Stomach (tissue), 9 donors: ENCODE data around the gene CD82. TPM values are rescaled to one million over a fixed set of nuclear protein-coding genes. Genes with fewer than 3 reads are reported as not detected.
"Not testable (repeated sequence)": the region's sequence is repeated elsewhere in the genome, so short reads cannot be mapped to it uniquely, and the experiment has no call there.

ENCODE experiments used
- DNase-seq, 2 donors: peaks; one replicate each; pipeline versions ENCODE4 v3.0.0 to v3.0.0-alpha.2; 2013 to 2019
- H3K27ac ChIP-seq, 5 donors: fragments of 200-600 bp in 4 of 5; sonication (generic) in 4 of 5; one replicate each; pipeline ENCODE4 v1.5.1; 2013 to 2019; ENCODE audit warnings: mild to moderate bottlenecking in 1 of 5, moderate library complexity in 1 of 5
- H3K27me3 ChIP-seq, 3 donors: fragments of 200-600 bp; sonication (generic); one replicate each; pipeline ENCODE4 v1.5.1; 2017 to 2019; ENCODE audit warnings: mixed run types in 1 of 3
- H3K36me3 ChIP-seq, 4 donors: fragments of 200-600 bp; sonication (generic); 1 replicate in 3 of 4; 2 replicates in 1 of 4; pipeline ENCODE4 v1.5.1; 2016 to 2019
- H3K4me1 ChIP-seq, 4 donors: fragments of 200-600 bp; sonication (generic); one replicate each; pipeline ENCODE4 v1.5.1; 2016 to 2019
- H3K4me3 ChIP-seq, 4 donors: fragments of 200-600 bp; sonication (generic) in 3 of 4; one replicate each; pipeline ENCODE4 v1.5.1; 2016 to 2019; ENCODE audit warnings: mild to moderate bottlenecking in 1 of 4
- H3K9me3 ChIP-seq, 4 donors: fragments of 200-600 bp; sonication (generic); one replicate each; pipeline ENCODE4 v1.5.1; 2016 to 2019
- CTCF ChIP-seq, 7 experiments: fragments of 450-650 bp in 4 of 7; fragments of 200-600 bp in 3 of 7; sonication (generic) in 3 of 7; IDR thresholded peaks; one replicate each; pipeline ENCODE4 v1.5.1; 2016 to 2019; ENCODE audit warnings: antibody characterized with exemption in 7 of 7, control low read depth in 2 of 7, mild to moderate bottlenecking in 1 of 7
- EP300 ChIP-seq: sonication (generic); formaldehyde crosslinking; IDR thresholded peaks from one replicate; pipeline ENCODE4 v1.6.1; 2017; ENCODE audit warnings: antibody characterized with exemption
- POLR2A ChIP-seq, 4 donors: fragments of 450-650 bp; IDR thresholded peaks; one replicate each; pipeline ENCODE4 v1.6.1; 2016; ENCODE audit warnings: antibody characterized with exemption in 4 of 4, control low read depth in 2 of 4, mild to moderate bottlenecking in 1 of 4, moderate library complexity in 1 of 4
- POLR2AphosphoS5 ChIP-seq, 3 donors: sonication (generic); formaldehyde crosslinking; IDR thresholded peaks; one replicate each; pipeline ENCODE4 v1.6.1; 2016; ENCODE audit warnings: antibody characterized with exemption in 3 of 3
- WGBS, 5 donors: extraction: QIAGEN DNeasy Blood & Tissue Kit in 3 of 5; methylation state at CpG; one replicate each; pipeline versions ENCODE4 v1.1.5 to v1.1.7; 2013 to 2018; 5-methylcytosine and 5-hydroxymethylcytosine counted together
- intact Hi-C: fragments of 100-400 bp; cut with DNase I; formaldehyde crosslinking; loops from one replicate; pipeline ENCODE4 v1.15.1; 2023; ENCODE audit warnings: low total_unique reads
- polyA plus RNA-seq, 3 donors: library from polyadenylated mRNA; stranded (reverse); fragments of 200-250 nt; gene quantifications; one replicate each; pipeline ENCODE4 v1.2.3, GENCODE V29; 2013
- total RNA-seq, 5 donors: library from RNA; depleted of rRNA; stranded (reverse); fragments of >200 nt; gene quantifications; one replicate each; pipeline versions ENCODE4 v1.1.0 to v1.2.3, GENCODE V29; 2014 to 2016
- donor health status: healthy with polysubstance abuse.
- donor health status: Bipolar disorder and iron deficiency.
- donor health status: healthy.

Gene CD82
- total and polyA plus RNA-seq, 8 donors = 0.58 to 54.4 (median 25.3) TPM

GRCh38 chr11:44548032-44548695 is 17.3 kb upstream of the CD82 start:
- Histone ChIP-seq H3K27me3 (no peaks in the 10 kb centered on the region), H3K4me1 (peaks cover 0 to 3% (median 0%) of the 10 kb centered on the region in 4 donors), H3K4me3 (no peak overlapping the region), H3K36me3 (no peaks in the 10 kb centered on the region), H3K27ac (no peak overlapping the region), H3K9me3 (peaks cover 0 to 11% (median 2%) of the 10 kb centered on the region in 4 donors)
- 92 to 97% (median 94%) methylated on average over 4 of the region's 4 CpGs for whole genome bisulfite sequencing, 5 donors
- TF ChIP-seq POLR2AphosphoS5 (IDR thresholded peaks at IDR 0.05) (no peak), CTCF (IDR thresholded peaks at IDR 0.05) (no peak), EP300 (no peak), POLR2A (IDR thresholded peaks at IDR 0.05) (no peak)
- intact Hi-C loops = no loop called here
- DNase-seq = no peak

GRCh38 chr11:44548961-44549749 is 16.3 kb upstream of the CD82 start:
- H3K4me3 ChIP-seq, intact Hi-C loops, H3K4me1 ChIP-seq, DNase-seq, H3K27me3 ChIP-seq, H3K36me3 ChIP-seq: not testable (repeated sequence)
- Histone ChIP-seq H3K9me3 (peaks cover 0 to 11% (median 2%) of the 10 kb centered on the region in 4 donors), H3K27ac (peak overlapping the region in 1 of 5 donors; percentile 5)
- WGBS, 5 donors = 65 to 83% (median 70%) methylated on average over 5 of the region's 5 CpGs

GRCh38 chr11:44550123-44550522 is 15.3 kb upstream of the CD82 start:
- peaks cover 0 to 3% (median 0%) of the 10 kb centered on the region in 4 donors for H3K4me1 ChIP-seq
- no peak overlapping the region for H3K27ac ChIP-seq
- 31 to 55% (median 46%) methylated on average over 8 of the region's 8 CpGs for WGBS, 5 donors
- H3K9me3 ChIP-seq = peaks cover 0 to 11% (median 2%) of the 10 kb centered on the region in 4 donors
- H3K36me3 ChIP-seq = no peaks in the 10 kb centered on the region
- no peaks in the 10 kb centered on the region for H3K27me3 ChIP-seq
- no peak for DNase-seq
- no peak overlapping the region for H3K4me3 ChIP-seq
- TF ChIP-seq POLR2A (IDR thresholded peaks at IDR 0.05) = no peak
- TF ChIP-seq EP300 = no peak
- TF ChIP-seq POLR2AphosphoS5 (IDR thresholded peaks at IDR 0.05) = no peak
- no peak for TF ChIP-seq CTCF (IDR thresholded peaks at IDR 0.05)
- intact Hi-C loops = no loop called here

GRCh38 chr11:44551456-44552139 is 13.9 kb upstream of the CD82 start:
- Histone ChIP-seq H3K9me3 (peaks cover 0 to 3% (median 0%) of the 10 kb centered on the region in 4 donors), H3K4me3 (no peak overlapping the region), H3K36me3 (no peaks in the 10 kb centered on the region), H3K27me3 (no peaks in the 10 kb centered on the region), H3K27ac (no peak overlapping the region), H3K4me1 (peaks cover 0 to 3% (median 1%) of the 10 kb centered on the region in 4 donors)
- intact Hi-C loops = no loop called here
- WGBS, 5 donors = 93 to 97% (median 94%) methylated on average over 4 of the region's 4 CpGs
- DNase-seq = no peak
- TF ChIP-seq POLR2AphosphoS5 (IDR thresholded peaks at IDR 0.05) (no peak), EP300 (no peak), CTCF (IDR thresholded peaks at IDR 0.05) (no peak), POLR2A (IDR thresholded peaks at IDR 0.05) (no peak)
